ENCODE measurements around the gene UNC5C.

- TF ChIP-seq CTCF (IDR thresholded peaks at IDR 0.05) (no peak), POLR2A (IDR thresholded peaks at IDR 0.05) (no peak)
These were observed 48.4 kb downstream of the UNC5C start for GRCh38 chr4:95500361-95500760.
